ENCODE results near the gene PLLP. TPM values are rescaled to one million over a fixed set of nuclear protein-coding genes. Genes with fewer than 3 reads are reported as not detected.

Gene PLLP
- polyA plus RNA-seq, 3 donors = 0.52 to 1.2 (median 0.97) TPM

DNA sequence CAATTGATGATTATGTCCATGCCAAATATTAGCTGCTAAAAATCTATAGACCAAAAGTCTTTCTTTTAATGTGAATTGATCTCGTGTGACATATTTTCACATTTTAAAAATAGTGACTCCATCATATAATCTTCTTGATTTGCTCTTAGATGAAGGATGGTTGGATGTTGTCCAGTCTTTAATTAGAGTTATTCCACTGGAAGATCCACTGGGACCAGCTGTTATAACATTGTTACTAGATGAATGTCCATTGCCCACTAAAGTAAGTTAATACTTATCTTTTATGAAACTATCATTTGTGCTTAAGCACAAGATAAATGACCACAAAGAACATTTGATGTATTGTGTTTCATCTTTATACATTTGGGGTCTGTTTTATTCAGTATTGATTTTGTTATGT is 75.5 kb downstream of the PLLP start:
- Mint-ChIP-seq H3K27ac (no peak overlapping the region), H3K4me1 (no peaks in the 10 kb centered on the region), H3K27me3 (ENCODE audit: low read depth in 3 of 3) (no peaks in the 10 kb centered on the region), H3K36me3 (peaks cover 72 to 94% of the 10 kb centered on the region in 2 donors), H3K9me3 (no peaks in the 10 kb centered on the region), H3K4me3 (no peak overlapping the region)
- H3K4me2 ChIP-seq (replicated peaks; ENCODE audit: extremely low read depth, low read length, poor library complexity, severe bottlenecking) = no peak overlapping the region
- no peaks in the 10 kb centered on the region for H3K4me1 ChIP-seq (ENCODE audit: control insufficient read depth in 1 of 2, insufficient read depth in 2 of 2, low read length in 2 of 2)
- H3K79me2 ChIP-seq (ENCODE audit: insufficient read depth, low read length) = no peaks in the 10 kb centered on the region
- no peak overlapping the region for H3K27ac ChIP-seq (ENCODE audit: low read depth in 1 of 2, low read length in 2 of 2)
- H4K20me1 ChIP-seq (ENCODE audit: insufficient read depth, low read length) = peaks cover 8% of the 10 kb centered on the region
- no peaks in the 10 kb centered on the region for H3K9me3 ChIP-seq (replicated peaks in 1 of 2; ENCODE audit: control insufficient read depth in 1 of 2, insufficient read depth in 1 of 2, low read length in 2 of 2)
- no peaks in the 10 kb centered on the region for H3K27me3 ChIP-seq (ENCODE audit: control insufficient read depth in 2 of 2, insufficient read depth in 2 of 2, low read length in 2 of 2)
- H3K36me3 ChIP-seq (replicated peaks in 1 of 2; ENCODE audit: control insufficient read depth in 1 of 2, insufficient read depth in 2 of 2, low read length in 2 of 2) = peaks cover 82 to 94% of the 10 kb centered on the region in 2 donors
- no CpG with 5 or more reads among the region's 1 CpG for WGBS (ENCODE audit: insufficient coverage)
- no peak for DNase-seq
- intact Hi-C loops (cut with micrococcal nuclease) = no loop called here
- no peak overlapping the region for H3K9ac ChIP-seq (ENCODE audit: insufficient read depth, low read length, poor library complexity, severe bottlenecking)
- TF ChIP-seq, protein P1, sequence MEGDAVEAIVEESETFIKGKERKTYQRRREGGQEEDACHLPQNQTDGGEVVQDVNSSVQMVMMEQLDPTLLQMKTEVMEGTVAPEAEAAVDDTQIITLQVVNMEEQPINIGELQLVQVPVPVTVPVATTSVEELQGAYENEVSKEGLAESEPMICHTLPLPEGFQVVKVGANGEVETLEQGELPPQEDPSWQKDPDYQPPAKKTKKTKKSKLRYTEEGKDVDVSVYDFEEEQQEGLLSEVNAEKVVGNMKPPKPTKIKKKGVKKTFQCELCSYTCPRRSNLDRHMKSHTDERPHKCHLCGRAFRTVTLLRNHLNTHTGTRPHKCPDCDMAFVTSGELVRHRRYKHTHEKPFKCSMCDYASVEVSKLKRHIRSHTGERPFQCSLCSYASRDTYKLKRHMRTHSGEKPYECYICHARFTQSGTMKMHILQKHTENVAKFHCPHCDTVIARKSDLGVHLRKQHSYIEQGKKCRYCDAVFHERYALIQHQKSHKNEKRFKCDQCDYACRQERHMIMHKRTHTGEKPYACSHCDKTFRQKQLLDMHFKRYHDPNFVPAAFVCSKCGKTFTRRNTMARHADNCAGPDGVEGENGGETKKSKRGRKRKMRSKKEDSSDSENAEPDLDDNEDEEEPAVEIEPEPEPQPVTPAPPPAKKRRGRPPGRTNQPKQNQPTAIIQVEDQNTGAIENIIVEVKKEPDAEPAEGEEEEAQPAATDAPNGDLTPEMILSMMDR (IDR thresholded peaks at IDR 0.05) = no peak
- no peak overlapping the region for H3K4me3 ChIP-seq (replicated peaks in 1 of 3; ENCODE audit: low read depth in 2 of 3, low read length in 3 of 3)
- no peak overlapping the region for H2AFZ ChIP-seq (ENCODE audit: insufficient read depth, low read depth, low read length, poor library complexity, severe bottlenecking)

Small RNAs within 50 kb of the gene (small RNA-seq; reads per million reads assigned to genes)
- not detected for gene AC108081.1 (ENCODE audit: insufficient read length, low read depth)

Other genes with a start within 250 kb of the PLLP start
- gene CPNE2, start 192.1 kb downstream of the PLLP start, polyA plus RNA-seq = 10 to 100 TPM; 18.3 to 68.8 (median 23.9) TPM
- gene PSME3IP1, start 98.6 kb downstream of the PLLP start, polyA plus RNA-seq = 100 to 1,000 TPM in 1 of 3 donors, 10 to 100 TPM in 2; 75.4 to 133 (median 78.6) TPM
- gene RSPRY1, start 98.3 kb downstream of the PLLP start, polyA plus RNA-seq = 10 to 100 TPM; 15.7 to 28.3 (median 21.3) TPM
- gene ARL2BP, start 39.4 kb downstream of the PLLP start, polyA plus RNA-seq = 10 to 100 TPM; 35.4 to 84.6 (median 84.0) TPM
- under 1 TPM; 0.04 to 0.18 (median 0.15) TPM for gene CCL22, start 74.1 kb upstream of the PLLP start, polyA plus RNA-seq
- not detected for gene CX3CL1, start 87.8 kb upstream of the PLLP start, polyA plus RNA-seq
- not detected for gene CCL17, start 120.1 kb upstream of the PLLP start, polyA plus RNA-seq
- 10 to 100 TPM; 24.0 to 46.5 (median 42.1) TPM for gene CIAPIN1, start 162.7 kb upstream of the PLLP start, polyA plus RNA-seq
- gene COQ9, start 162.8 kb upstream of the PLLP start, polyA plus RNA-seq = 10 to 100 TPM; 32.7 to 47.8 (median 38.4) TPM
- gene POLR2C, start 178.0 kb upstream of the PLLP start, polyA plus RNA-seq = 10 to 100 TPM; 22.6 to 51.3 (median 24.4) TPM
- gene DOK4, start 201.8 kb upstream of the PLLP start, polyA plus RNA-seq = under 1 TPM in 2 of 3 donors, not detected in 1; 0.09 to 0.17 TPM

Data from CD14-positive monocyte (primary cell).